Left lung (tissue), 10 donors: Measurements from ENCODE around the gene IL18BP. TPM values are rescaled to one million over a fixed set of nuclear protein-coding genes. Genes with fewer than 3 reads are reported as not detected.

Experiments used
- ATAC-seq: fragments of 200-7000 bp; cut with Tn5 transposase; one replicate; pipeline ENCODE4 v1.9.1; 2020; ENCODE audit warnings: moderate library complexity
- DNase-seq, 4 donors: peaks; one replicate each; pipeline ENCODE4 v3.0.0-alpha.2; 2013 to 2020
- H3K27ac ChIP-seq, 2 donors: fragments of 200-600 bp; sonication (generic) in 1 of 2; one replicate each; pipeline versions ENCODE4 v1.5.0 to v1.8.0; 2020 to 2021
- H3K27me3 ChIP-seq, 2 donors: fragments of 200-600 bp; sonication (generic) in 1 of 2; one replicate each; pipeline versions ENCODE4 v1.5.0 to v1.8.0; 2020 to 2021
- H3K36me3 ChIP-seq, 2 donors: fragments of 200-600 bp; sonication (generic) in 1 of 2; one replicate each; pipeline versions ENCODE4 v1.5.0 to v1.8.0; 2020 to 2021
- H3K4me1 ChIP-seq, 2 donors: fragments of 200-600 bp; one replicate each; pipeline ENCODE4 v1.8.0; 2021
- H3K4me3 ChIP-seq, 2 donors: fragments of 200-600 bp; sonication (generic) in 1 of 2; one replicate each; pipeline versions ENCODE4 v1.5.0 to v1.8.0; 2020 to 2021; ENCODE audit warnings: mild to moderate bottlenecking in 1 of 2
- H3K9me3 ChIP-seq, 2 donors: fragments of 200-600 bp; sonication (generic) in 1 of 2; one replicate each; pipeline versions ENCODE4 v1.5.0 to v1.8.0; 2020 to 2021
- intact Hi-C, 2 donors: fragments of 100-400 bp; cut with DNase I; formaldehyde crosslinking; loops; one replicate each; pipeline versions ENCODE4 v1.11.2 to v1.14.2; 2022
- polyA plus RNA-seq, 6 donors: library from polyadenylated mRNA; unstranded; fragments of 120-200 nt; gene quantifications; one replicate each; pipeline ENCODE4 v1.2.1, GENCODE V29; 2013; ENCODE audit not compliant: insufficient read length in 6 of 6
- total RNA-seq, 2 donors: library from RNA; stranded (reverse); fragmentation: NEBNext Ultra II Directional; extraction: Animal tissue kit (Norgen Biotek cat#: 25700); gene quantifications; one replicate each; pipeline ENCODE4 v1.2.1, GENCODE V29; 2021
- TF ChIP-seq, protein P1 (sequence below), 2 donors: fragments of 200-600 bp; sonication (generic) in 1 of 2; IDR thresholded peaks; one replicate each; pipeline versions ENCODE4 v1.5.0 to v1.8.0; 2021; ENCODE audit warnings: antibody characterized with exemption in 2 of 2
- donor health status: DM: no; HTN: yes; CAD: no.
- donor health status: DM: no; HTN: no; CAD: no.

IL18BP gene
- total and polyA plus RNA-seq, 8 donors: 8.9 to 20.1 (median 11.6) TPM

DNA sequence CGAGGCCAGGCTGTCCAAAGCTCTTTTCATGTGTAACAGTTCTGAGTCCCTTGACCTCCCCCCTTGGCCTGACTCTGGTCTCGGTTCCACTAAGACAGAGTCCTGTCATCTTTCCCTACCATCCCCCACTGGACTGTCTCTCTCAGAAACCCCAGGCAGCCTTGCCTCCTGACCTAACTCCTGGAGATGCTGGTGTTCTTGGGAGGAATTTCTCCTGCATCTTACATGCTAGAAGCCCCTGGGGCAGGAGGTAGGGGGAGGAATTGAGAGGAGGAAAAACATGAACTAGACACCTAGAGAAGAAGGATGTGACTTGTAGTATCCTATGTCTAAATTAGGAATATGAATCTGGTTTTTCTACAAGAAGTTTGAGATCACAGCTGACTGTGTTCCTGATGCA lies 648 bp upstream of the IL18BP start:
- Histone ChIP-seq H3K9me3 (no peaks in the 10 kb centered on the region), H3K27me3 (no peaks in the 10 kb centered on the region), H3K4me3 (no peak overlapping the region), H3K27ac (peak overlapping the region; percentile 79 to 84), H3K36me3 (peaks cover 0 to 30% of the 10 kb centered on the region in 2 donors), H3K4me1 (peaks cover 9 to 49% of the 10 kb centered on the region in 2 donors)
- intact Hi-C loops: no loop called here
- no peak for ATAC-seq
- TF ChIP-seq, protein P1, sequence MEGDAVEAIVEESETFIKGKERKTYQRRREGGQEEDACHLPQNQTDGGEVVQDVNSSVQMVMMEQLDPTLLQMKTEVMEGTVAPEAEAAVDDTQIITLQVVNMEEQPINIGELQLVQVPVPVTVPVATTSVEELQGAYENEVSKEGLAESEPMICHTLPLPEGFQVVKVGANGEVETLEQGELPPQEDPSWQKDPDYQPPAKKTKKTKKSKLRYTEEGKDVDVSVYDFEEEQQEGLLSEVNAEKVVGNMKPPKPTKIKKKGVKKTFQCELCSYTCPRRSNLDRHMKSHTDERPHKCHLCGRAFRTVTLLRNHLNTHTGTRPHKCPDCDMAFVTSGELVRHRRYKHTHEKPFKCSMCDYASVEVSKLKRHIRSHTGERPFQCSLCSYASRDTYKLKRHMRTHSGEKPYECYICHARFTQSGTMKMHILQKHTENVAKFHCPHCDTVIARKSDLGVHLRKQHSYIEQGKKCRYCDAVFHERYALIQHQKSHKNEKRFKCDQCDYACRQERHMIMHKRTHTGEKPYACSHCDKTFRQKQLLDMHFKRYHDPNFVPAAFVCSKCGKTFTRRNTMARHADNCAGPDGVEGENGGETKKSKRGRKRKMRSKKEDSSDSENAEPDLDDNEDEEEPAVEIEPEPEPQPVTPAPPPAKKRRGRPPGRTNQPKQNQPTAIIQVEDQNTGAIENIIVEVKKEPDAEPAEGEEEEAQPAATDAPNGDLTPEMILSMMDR (IDR thresholded peaks at IDR 0.05): no peak
- no peak for DNase-seq

DNA sequence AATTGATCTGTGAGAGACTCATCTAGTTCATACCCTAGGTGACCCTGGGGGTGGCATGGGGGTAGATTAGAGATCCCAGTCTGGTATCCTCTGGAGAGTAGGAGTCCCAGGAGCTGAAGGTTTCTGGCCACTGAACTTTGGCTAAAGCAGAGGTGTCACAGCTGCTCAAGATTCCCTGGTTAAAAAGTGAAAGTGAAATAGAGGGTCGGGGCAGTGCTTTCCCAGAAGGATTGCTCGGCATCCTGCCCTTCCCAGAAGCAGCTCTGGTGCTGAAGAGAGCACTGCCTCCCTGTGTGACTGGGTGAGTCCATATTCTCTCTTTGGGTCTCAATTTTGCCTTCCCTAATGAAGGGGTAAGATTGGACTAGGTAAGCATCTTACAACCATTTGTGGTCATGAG lies 653 bp downstream of the IL18BP start:
- peaks cover 9 to 49% of the 10 kb centered on the region in 2 donors for H3K4me1 ChIP-seq
- peak overlapping the region in 1 of 2 donors; percentile 33 for H3K4me3 ChIP-seq
- ATAC-seq (peak; percentile 53), DNase-seq (no peak)
- H3K27me3 ChIP-seq: no peaks in the 10 kb centered on the region
- TF ChIP-seq, protein P1 (IDR thresholded peaks at IDR 0.05): no peak
- H3K36me3 ChIP-seq: peaks cover 0 to 43% of the 10 kb centered on the region in 2 donors
- H3K27ac ChIP-seq: peak overlapping the region; percentile 79 to 84
- intact Hi-C loops: no loop called here
- no peaks in the 10 kb centered on the region for H3K9me3 ChIP-seq

DNA sequence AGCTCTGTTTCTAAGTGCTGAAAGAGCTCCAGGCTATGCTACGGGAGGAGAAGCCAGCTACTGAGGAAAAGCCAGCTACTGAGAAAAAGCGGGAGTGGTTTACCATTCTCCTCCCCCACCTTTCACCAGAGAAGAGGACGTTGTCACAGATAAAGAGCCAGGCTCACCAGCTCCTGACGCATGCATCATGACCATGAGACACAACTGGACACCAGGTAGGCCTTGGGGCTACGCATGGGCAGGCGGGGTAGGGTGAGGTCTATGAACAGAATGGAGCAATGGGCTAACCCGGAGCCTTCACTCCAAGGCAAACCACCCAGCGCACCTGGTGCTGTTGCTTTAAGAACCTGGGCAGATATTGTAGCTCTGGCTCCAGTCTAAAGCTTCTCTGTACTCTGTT lies 1.1 kb downstream of the IL18BP start:
- Histone ChIP-seq H3K27ac (peak overlapping the region; percentile 79 to 84), H3K9me3 (no peaks in the 10 kb centered on the region), H3K4me3 (peak overlapping the region in 1 of 2 donors; percentile 33), H3K27me3 (no peaks in the 10 kb centered on the region), H3K4me1 (peaks cover 9 to 49% of the 10 kb centered on the region in 2 donors), H3K36me3 (peaks cover 0 to 47% of the 10 kb centered on the region in 2 donors)
- intact Hi-C loops: no loop called here
- DNase-seq (no peak), ATAC-seq (no peak)
- TF ChIP-seq, protein P1 (IDR thresholded peaks at IDR 0.05): no peak

DNA sequence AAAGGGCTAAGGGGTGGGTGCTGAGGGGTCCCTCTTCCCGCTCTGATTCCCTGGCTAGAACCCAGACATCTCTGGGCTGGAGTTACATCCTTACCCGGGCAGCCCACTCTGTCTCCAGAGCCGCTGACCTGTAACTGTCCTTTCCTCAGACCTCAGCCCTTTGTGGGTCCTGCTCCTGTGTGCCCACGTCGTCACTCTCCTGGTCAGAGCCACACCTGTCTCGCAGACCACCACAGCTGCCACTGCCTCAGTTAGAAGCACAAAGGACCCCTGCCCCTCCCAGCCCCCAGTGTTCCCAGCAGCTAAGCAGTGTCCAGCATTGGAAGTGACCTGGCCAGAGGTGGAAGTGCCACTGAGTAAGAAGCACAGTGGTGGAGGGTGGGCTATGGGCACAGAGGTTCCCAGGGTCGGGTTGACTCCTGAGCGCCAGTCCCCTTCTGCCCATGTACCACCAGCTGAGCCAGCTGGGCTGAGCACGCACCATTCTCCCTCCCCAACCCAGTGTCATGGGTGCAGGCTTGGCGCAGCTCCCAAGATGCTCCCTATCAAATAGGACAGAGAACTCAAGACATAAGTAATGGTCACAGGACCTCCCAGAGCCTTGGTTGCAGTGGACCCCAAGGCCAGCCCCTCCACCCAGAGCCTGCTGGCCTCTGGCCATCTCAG lies 1.6 kb downstream of the IL18BP start:
- peaks cover 3 to 53% of the 10 kb centered on the region in 2 donors for H3K36me3 ChIP-seq
- H3K27me3 ChIP-seq: no peaks in the 10 kb centered on the region
- H3K27ac ChIP-seq: peak overlapping the region; percentile 79 to 84
- TF ChIP-seq, protein P1 (IDR thresholded peaks at IDR 0.05): no peak
- ATAC-seq (no peak), DNase-seq (no peak)
- intact Hi-C loops: no loop called here
- H3K4me1 ChIP-seq: peaks cover 9 to 49% of the 10 kb centered on the region in 2 donors
- no peaks in the 10 kb centered on the region for H3K9me3 ChIP-seq
- H3K4me3 ChIP-seq: peak overlapping the region in 1 of 2 donors; percentile 33

DNA sequence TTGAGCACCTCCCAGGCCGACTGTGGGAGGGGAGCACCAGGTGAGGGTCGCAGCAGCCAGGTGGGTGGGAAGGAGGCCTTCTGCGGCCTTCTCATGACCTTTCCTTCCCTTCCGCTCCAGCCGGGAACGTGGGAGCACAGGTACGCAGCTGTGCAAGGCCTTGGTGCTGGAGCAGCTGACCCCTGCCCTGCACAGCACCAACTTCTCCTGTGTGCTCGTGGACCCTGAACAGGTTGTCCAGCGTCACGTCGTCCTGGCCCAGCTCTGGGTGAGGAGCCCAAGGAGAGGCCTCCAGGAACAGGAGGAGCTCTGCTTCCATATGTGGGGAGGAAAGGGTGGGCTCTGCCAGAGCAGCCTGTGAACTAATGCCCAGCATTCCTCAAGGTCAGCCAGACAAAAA lies 2.6 kb downstream of the IL18BP start:
- TF ChIP-seq, protein P1 (IDR thresholded peaks at IDR 0.05): no peak
- H3K4me1 ChIP-seq: peaks cover 9 to 48% of the 10 kb centered on the region in 2 donors
- peak overlapping the region in 1 of 2 donors; percentile 13 for H3K27ac ChIP-seq
- peaks cover 3 to 62% of the 10 kb centered on the region in 2 donors for H3K36me3 ChIP-seq
- H3K27me3 ChIP-seq: no peaks in the 10 kb centered on the region
- H3K9me3 ChIP-seq: no peaks in the 10 kb centered on the region
- intact Hi-C loops: no loop called here
- DNase-seq (no peak), ATAC-seq (no peak)
- H3K4me3 ChIP-seq: no peak overlapping the region
